GM23338 (cell line): ENCODE results near the gene SCAPER.
"Not testable (repeated sequence)": the region's sequence is repeated elsewhere in the genome, so short reads cannot be mapped to it uniquely, and the experiment has no call there.

ENCODE experiments used
- CREB1 ChIP-seq: fragments of 250-450 bp; sonication (Bioruptor Pico); IDR thresholded peaks from 2 replicates; pipeline ENCODE4 v1.5.0; 2020; ENCODE audit warnings: low read depth, mild to moderate bottlenecking, moderate library complexity
- CTCF ChIP-seq, 2 experiments: fragments of 200-600 bp in 1 of 2; sonication (generic) in 1 of 2; conservative IDR thresholded peaks; 2 replicates each; pipeline versions ENCODE4 v1.5.1 to v1.6.1; 2016 to 2017; ENCODE audit warnings: antibody characterized with exemption in 2 of 2, low read depth in 2 of 2, mild to moderate bottlenecking in 2 of 2, moderate library complexity in 1 of 2
- ETS1 ChIP-seq: IDR thresholded peaks from 2 replicates; pipeline ENCODE4 v1.6.1; 2016; ENCODE audit warnings: antibody characterized with exemption
- EZH2 ChIP-seq: fragments of 200-600 bp; sonication (generic); IDR thresholded peaks from one replicate; pipeline ENCODE4 v1.8.0; 2017; ENCODE audit warnings: antibody characterized with exemption, mild to moderate bottlenecking, low read depth; ENCODE audit not compliant: unreplicated experiment
- EZH2phosphoT487 ChIP-seq: fragments of 200-600 bp; sonication (generic); IDR thresholded peaks from one replicate; pipeline ENCODE4 v1.8.1; 2018; ENCODE audit warnings: antibody characterized with exemption; ENCODE audit not compliant: unreplicated experiment
- JUNB ChIP-seq: IDR thresholded peaks from one replicate; pipeline ENCODE4 v1.6.1; 2016; ENCODE audit warnings: antibody characterized with exemption; ENCODE audit not compliant: unreplicated experiment
- NANOG ChIP-seq: IDR thresholded peaks from 2 replicates; pipeline ENCODE4 v1.6.1; 2016; ENCODE audit warnings: antibody characterized with exemption, borderline replicate concordance
- POLR2AphosphoS5 ChIP-seq: IDR thresholded peaks from 2 replicates; pipeline ENCODE4 v1.6.1; 2016; ENCODE audit warnings: antibody characterized with exemption, low read depth
- REST ChIP-seq: IDR thresholded peaks from one replicate; pipeline ENCODE4 v1.6.1; 2018; ENCODE audit warnings: antibody characterized with exemption; ENCODE audit not compliant: unreplicated experiment
- STAT1 ChIP-seq: IDR thresholded peaks from one replicate; pipeline ENCODE4 v1.6.1; 2016; ENCODE audit warnings: antibody characterized with exemption; ENCODE audit not compliant: unreplicated experiment
- ZNF114 ChIP-seq: fragments of 250-450 bp; sonication (Bioruptor Pico); IDR thresholded peaks from 2 replicates; pipeline ENCODE4 v1.5.0; 2020; ENCODE audit warnings: mild to moderate bottlenecking, moderate library complexity
- ZNF331 ChIP-seq: fragments of 250-450 bp; sonication (Bioruptor Pico); IDR thresholded peaks from 2 replicates; pipeline ENCODE4 v1.5.0; 2020; ENCODE audit warnings: low read depth, mild to moderate bottlenecking, moderate library complexity
- ZNF462 ChIP-seq: fragments of 250-450 bp; sonication (Bioruptor Pico); IDR thresholded peaks from 2 replicates; pipeline ENCODE4 v1.5.0; 2020; ENCODE audit warnings: mild to moderate bottlenecking, moderate library complexity

- not testable (repeated sequence) for TF ChIP-seq POLR2AphosphoS5; REST; EZH2phosphoT487; CTCF (conservative IDR thresholded peaks at IDR 0.05; ENCODE audit: low read depth in 2 of 2); EZH2; JUNB; ETS1; ZNF114; ZNF462; NANOG; ZNF331 (CRISPR knock-in tag); STAT1; CREB1 (CRISPR knock-in tag)
These were observed 17.6 kb downstream of the SCAPER start for GRCh38 chr15:76887280-76888141.
